KG1 (cell line): ENCODE results near the gene ATP1A3.

Experiments
- DNase-seq: peaks from one replicate; lab custom pipeline; 2025; lab: John Stamatoyannopoulos, UW

The ATP1A3 gene

DNA sequence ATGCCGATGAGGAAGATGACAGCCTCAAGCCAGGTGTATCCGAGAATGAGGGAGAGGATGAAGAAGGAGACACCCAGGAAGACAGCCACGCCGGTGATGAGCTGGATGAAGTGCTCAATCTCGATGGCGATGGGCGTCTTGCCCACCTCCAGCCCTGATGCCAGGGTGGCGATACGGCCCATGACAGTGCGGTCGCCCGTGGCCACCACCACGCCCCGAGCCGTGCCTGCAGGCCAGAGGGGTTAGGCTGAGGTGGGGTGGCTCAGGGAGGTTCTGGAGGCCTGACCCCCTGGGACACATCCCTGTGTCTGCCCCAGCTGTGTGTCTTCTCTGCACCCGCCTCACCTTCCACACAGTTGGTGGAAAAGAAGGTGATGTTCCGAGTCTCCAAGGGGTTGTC, 9.1 kb downstream of the ATP1A3 start:
- no peak for DNase-seq

DNA sequence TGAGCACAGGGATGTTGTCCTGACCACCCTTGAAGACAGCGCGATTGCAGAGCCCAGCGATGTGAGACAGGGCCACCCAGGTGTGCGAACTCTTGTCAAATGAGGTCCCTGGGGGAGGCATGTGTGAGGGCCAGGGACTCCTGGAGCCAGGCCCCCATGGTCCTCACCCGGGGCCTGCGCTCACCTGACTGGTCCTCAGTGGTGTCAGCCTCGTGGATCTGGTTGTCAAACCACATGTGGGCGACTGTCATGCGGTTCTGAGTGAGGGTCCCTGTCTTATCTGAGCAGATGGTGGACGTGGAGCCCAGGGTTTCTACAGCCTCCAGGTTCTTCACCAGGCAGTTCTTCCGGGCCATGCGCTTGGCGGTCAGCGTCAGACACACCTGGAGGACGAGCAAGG, 12.3 kb downstream of the ATP1A3 start:
- DNase-seq: no peak

DNA sequence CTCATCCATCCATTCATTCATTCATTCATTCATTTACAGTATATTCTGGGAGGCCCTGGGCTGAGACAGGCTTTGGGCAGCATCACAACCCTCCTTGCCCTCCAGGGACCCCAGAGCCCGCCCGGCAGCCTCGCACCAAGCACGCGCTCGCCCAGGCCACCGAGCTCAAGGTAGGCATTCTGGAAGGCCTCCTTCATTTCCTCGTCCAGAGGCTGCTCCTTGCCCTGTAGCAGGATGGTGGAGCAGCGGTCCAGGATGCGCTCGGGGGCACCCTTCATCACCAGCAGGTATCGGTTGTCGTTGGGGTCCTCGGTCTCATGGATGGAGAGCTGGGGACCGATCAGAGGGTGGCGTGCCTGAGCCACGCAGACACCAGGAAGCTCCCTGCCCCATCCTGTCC, 15.6 kb downstream of the ATP1A3 start:
- no peak for DNase-seq

GRCh38 chr19:41977916-41978315, 16.1 kb downstream of the ATP1A3 start:
- no peak for DNase-seq

GRCh38 chr19:41974652-41975051, 19.4 kb downstream of the ATP1A3 start:
- DNase-seq: no peak

- DNase-seq: no peak
Observed at GRCh38 chr19:41971363-41971762, 22.7 kb downstream of the ATP1A3 start.

GRCh38 chr19:41969772-41970458, 24.1 kb downstream of the ATP1A3 start:
- DNase-seq: no peak

DNA sequence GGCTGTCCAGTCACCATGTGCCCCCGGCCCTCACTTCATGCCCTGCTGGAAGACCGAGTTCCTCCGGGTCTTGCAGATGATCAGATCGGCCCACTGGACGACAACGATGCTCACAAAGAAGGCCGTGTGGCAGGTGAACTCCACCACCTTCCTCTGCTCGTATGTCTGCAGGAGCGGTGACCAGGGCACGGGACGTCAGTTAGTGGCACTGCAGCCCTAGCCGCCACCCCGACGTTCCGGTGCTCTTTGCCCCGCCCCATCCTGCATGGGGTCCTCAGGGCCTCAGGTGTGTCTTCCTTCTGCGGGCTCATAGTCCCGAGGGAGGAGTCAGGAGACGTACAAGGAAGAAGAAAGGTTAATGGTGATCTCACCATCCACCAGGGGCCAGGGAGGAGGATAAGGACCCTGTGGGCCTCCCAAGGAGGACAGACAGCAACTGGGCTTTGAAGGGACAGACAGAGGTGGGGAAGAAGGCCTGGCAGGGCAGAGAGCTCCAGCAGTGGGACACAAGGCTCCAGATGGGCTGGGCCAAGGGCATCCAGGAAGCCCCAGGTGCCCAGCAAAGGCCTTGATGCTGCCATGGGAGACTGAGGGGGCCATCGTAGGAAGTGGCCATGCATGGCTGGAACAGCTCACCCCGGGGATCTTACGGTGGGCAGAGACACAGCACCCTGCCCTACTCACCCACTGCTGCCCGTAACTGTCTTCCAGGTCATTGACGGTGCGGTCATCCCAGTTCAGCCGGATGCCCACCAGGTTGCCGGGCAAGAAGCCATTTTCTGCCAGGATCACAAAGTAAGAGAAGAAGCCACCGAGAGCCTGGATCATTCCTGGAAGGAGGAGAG, 25.1 kb downstream of the ATP1A3 start:
- no peak for DNase-seq

GRCh38 chr19:41967054-41967783, 26.8 kb downstream of the ATP1A3 start:
- no peak for DNase-seq

- no peak for DNase-seq
Observed at GRCh38 chr19:41965106-41965505, 28.9 kb downstream of the ATP1A3 start.

- DNase-seq: no peak
Observed at GRCh38 chr19:41960973-41961372, 33.1 kb downstream of the ATP1A3 start.

- DNase-seq: peak; percentile 71
Observed at GRCh38 chr19:41959056-41960053, 34.7 kb downstream of the ATP1A3 start, which contains the start of gene RABAC1. TSS of gene RABAC1 (minus strand) at chr19:41959321. CDS start at chr19:41959292, 29 bp downstream.

DNA sequence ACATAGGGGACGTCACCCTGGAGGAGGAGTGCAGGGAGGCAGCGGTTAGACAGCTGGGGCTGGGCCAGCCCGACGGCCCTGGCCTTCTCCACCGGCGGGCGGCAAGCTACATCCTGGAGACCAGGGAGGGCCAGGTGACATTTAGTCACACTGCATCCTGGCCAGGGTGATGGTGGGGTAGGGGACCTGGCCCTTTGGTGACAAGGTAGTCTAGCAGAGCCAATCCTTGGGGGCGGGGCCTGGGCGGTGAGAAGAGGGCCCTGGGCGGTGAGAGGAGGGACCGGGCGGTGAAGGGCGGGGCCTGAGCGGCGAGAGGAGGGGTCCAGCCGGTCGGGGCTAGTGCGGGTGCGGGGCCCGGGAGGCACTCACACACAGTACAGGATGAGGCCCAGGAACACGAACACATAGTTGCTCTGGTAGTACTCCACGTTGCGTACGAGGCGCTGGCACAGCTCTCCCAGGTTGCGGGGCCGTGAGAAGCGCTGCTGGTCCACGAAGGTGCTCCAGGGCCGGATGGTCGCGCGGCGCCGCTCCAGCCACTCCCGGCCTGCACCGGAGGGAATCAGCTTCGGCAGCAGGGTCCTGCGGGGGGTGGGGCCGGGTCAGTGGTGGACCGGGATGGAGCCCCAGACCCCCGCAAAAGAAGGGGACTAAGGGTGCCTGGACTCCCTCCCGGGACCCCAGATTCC, 35.5 kb downstream of the ATP1A3 start:
- DNase-seq: no peak

GRCh38 chr19:41957838-41958366, 36.1 kb downstream of the ATP1A3 start:
- DNase-seq: no peak

GRCh38 chr19:41957161-41957837, 36.7 kb downstream of the ATP1A3 start:
- no peak for DNase-seq

GRCh38 chr19:41956621-41957020, 37.4 kb downstream of the ATP1A3 start:
- no peak for DNase-seq

- no peak for DNase-seq
Observed at GRCh38 chr19:41955521-41955920, 38.5 kb downstream of the ATP1A3 start.

DNA sequence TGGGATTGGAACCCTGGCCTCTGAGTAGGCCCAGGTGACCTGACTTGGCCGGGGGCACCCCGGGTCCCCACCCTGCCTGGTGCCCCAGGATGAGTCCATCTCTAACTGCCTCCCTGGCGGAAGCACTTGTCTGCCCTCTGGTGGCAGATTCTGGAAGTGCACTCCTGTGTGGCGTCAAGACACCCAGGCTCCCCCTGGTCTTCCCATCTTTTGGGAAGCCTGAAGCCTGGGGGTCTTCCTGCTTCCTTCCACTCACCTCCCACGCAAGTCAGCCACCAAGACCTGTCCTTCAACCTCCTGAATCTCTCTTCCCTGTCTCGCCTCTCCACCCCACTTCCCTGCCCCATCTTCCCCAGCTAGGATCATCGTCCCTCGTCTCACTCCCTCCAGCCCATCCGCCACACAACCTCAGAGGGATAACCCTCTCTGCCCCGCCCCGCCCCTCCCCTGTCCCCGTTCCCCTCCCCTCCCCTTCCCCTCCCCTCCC, 42.3 kb downstream of the ATP1A3 start:
- DNase-seq: peak; percentile 54

DNA sequence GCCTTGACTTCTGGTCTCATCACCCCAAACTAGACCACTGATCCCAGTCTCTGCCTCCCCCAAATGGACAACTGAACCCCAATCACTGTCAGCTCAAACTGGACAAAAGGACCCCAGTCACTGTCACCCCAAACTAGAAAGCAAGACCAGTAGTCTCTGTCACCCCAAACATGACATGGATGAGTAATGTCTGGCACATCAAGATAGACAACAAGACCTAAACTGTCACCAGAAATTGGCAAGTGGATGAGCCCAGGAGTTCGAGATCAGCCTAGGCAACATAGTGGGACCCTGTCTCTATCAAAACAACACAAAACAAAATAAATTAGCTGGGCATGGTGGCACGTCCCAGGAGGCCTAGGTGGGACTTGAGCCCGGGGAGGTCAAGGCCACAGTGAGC, 46.9 kb downstream of the ATP1A3 start:
- no peak for DNase-seq
